CD4-positive, alpha-beta T cell (primary cell): ENCODE results near the gene PLA2G5. TPM values are rescaled to one million over a fixed set of nuclear protein-coding genes. Genes with fewer than 3 reads are reported as not detected.

ENCODE experiments used
- ATAC-seq: fragments of 200-7000 bp; cut with Tn5 transposase; one replicate; pipeline ENCODE4 v1.10.0; 2022; ENCODE audit warnings: mild to moderate bottlenecking; ENCODE audit not compliant: poor library complexity
- CTCF ChIA-PET: fragments of 350-600 bp; sonication (Branson Sonifier 250); formaldehyde crosslinking; loops from one replicate; lab custom pipeline; 2021; ENCODE audit warnings: antibody characterized with exemption, inconsistent platforms; lab: Charles Lee
- POLR2A ChIA-PET: fragments of 350-600 bp; sonication (Branson Sonifier 250); formaldehyde crosslinking; loops from one replicate; lab custom pipeline; 2021; ENCODE audit warnings: antibody characterized with exemption, inconsistent platforms; lab: Charles Lee
- DNase-seq, 14 experiments: peaks; one replicate each; pipeline ENCODE4 v3.0.0-alpha.2; 2013 to 2020; ENCODE audit warnings: mixed read lengths in 2 of 14
- H3K27ac ChIP-seq, 2 donors: one replicate each; pipeline versions ENCODE4 v1.5.1 to v1.7.0; 2013; ENCODE audit warnings: low read length in 2 of 2, low read depth in 1 of 2, mild to moderate bottlenecking in 1 of 2
- H3K27me3 ChIP-seq, 2 experiments: 1 replicate in 1 of 2; 2 replicates in 1 of 2; pipeline versions ENCODE4 v1.6.1 to v1.7.0; 2013; ENCODE audit warnings: low read length in 2 of 2, control low read depth in 1 of 2, mild to moderate bottlenecking in 1 of 2, moderate library complexity in 1 of 2; ENCODE audit not compliant: insufficient read depth in 2 of 2, control insufficient read depth in 1 of 2
- H3K36me3 ChIP-seq: one replicate; pipeline ENCODE4 v1.6.1; 2013; ENCODE audit warnings: low read length, control low read depth; ENCODE audit not compliant: insufficient read depth
- H3K4me1 ChIP-seq: one replicate; pipeline ENCODE4 v1.6.1; 2013; ENCODE audit warnings: low read length, control low read depth; ENCODE audit not compliant: insufficient read depth
- H3K4me3 ChIP-seq: one replicate; pipeline ENCODE4 v1.5.1; 2013; ENCODE audit warnings: mild to moderate bottlenecking, low read length, moderate library complexity
- H3K9me3 ChIP-seq, 2 experiments: 1 replicate in 1 of 2; 2 replicates in 1 of 2; pipeline versions ENCODE4 v1.6.1 to v1.7.0; 2013; ENCODE audit warnings: low read length in 2 of 2, mild to moderate bottlenecking in 2 of 2, control low read depth in 1 of 2, moderate library complexity in 1 of 2; ENCODE audit not compliant: control insufficient read depth in 1 of 2, insufficient read depth in 1 of 2
- H3K27ac Mint-ChIP-seq: one replicate; pipeline ENCODE4 v1.8.0; 2020; ENCODE audit warnings: mixed read lengths
- H3K27me3 Mint-ChIP-seq: one replicate; pipeline ENCODE4 v1.8.0; 2021; ENCODE audit warnings: mixed read lengths
- H3K36me3 Mint-ChIP-seq: one replicate; pipeline ENCODE4 v1.8.0; 2021; ENCODE audit warnings: low read depth, mixed read lengths
- H3K4me1 Mint-ChIP-seq: one replicate; pipeline ENCODE4 v1.8.0; 2021; ENCODE audit warnings: low read depth, mixed read lengths
- H3K4me3 Mint-ChIP-seq: one replicate; pipeline ENCODE4 v1.8.0; 2020; ENCODE audit warnings: mild to moderate bottlenecking, mixed read lengths
- H3K9me3 Mint-ChIP-seq: one replicate; pipeline ENCODE4 v1.8.0; 2020; ENCODE audit warnings: mixed read lengths
- intact Hi-C, 2 experiments: fragments of 100-400 bp; cut with DNase I in 1 of 2; cut with micrococcal nuclease in 1 of 2; formaldehyde crosslinking; loops; one replicate each; pipeline versions ENCODE4 v1.15.1 to v1.9.0; 2023 to 2025; cut with DNase I, micrococcal nuclease
- total RNA-seq, 174 experiments: library from RNA in 2 of 174; stranded (reverse) in 2 of 174; gene quantifications; one replicate each; pipeline ENCODE4 v1.2.3 and lab custom pipeline; 2021 to 2026
- TF ChIP-seq, protein P1 (sequence below): fragments of 200-600 bp; IDR thresholded peaks from one replicate; pipeline ENCODE4 v1.8.0; 2022; ENCODE audit warnings: antibody characterized with exemption, mild to moderate bottlenecking

Gene PLA2G5
- total RNA-seq, 2 experiments from 2014 or later, result not detected

GRCh38 chr1:20100632-20101355 lies 30.8 kb downstream of the PLA2G5 start:
- POLR2A ChIA-PET, result no interaction called here
- Histone ChIP-seq H3K36me3 (no peaks in the 10 kb centered on the region), H3K27ac (no peak overlapping the region), H3K4me1 (no peaks in the 10 kb centered on the region), H3K9me3 (no peaks in the 10 kb centered on the region), H3K4me3 (no peak overlapping the region), H3K27me3 (no peaks in the 10 kb centered on the region)
- peak in 7 of 14 experiments; percentile 2 to 48 (median 24) for DNase-seq
- intact Hi-C loops, result loop anchor here (1.0 to 2.0 kb wide), 2 partner anchors 94 to 95 kb away; no protein-coding TSS in a partner anchor
- no peak for ATAC-seq
- Mint-ChIP-seq H3K9me3 (no peaks in the 10 kb centered on the region), H3K4me3 (no peak overlapping the region), H3K4me1 (no peaks in the 10 kb centered on the region), H3K27me3 (no peaks in the 10 kb centered on the region), H3K36me3 (no peaks in the 10 kb centered on the region), H3K27ac (no peak overlapping the region)
- TF ChIP-seq, protein P1, sequence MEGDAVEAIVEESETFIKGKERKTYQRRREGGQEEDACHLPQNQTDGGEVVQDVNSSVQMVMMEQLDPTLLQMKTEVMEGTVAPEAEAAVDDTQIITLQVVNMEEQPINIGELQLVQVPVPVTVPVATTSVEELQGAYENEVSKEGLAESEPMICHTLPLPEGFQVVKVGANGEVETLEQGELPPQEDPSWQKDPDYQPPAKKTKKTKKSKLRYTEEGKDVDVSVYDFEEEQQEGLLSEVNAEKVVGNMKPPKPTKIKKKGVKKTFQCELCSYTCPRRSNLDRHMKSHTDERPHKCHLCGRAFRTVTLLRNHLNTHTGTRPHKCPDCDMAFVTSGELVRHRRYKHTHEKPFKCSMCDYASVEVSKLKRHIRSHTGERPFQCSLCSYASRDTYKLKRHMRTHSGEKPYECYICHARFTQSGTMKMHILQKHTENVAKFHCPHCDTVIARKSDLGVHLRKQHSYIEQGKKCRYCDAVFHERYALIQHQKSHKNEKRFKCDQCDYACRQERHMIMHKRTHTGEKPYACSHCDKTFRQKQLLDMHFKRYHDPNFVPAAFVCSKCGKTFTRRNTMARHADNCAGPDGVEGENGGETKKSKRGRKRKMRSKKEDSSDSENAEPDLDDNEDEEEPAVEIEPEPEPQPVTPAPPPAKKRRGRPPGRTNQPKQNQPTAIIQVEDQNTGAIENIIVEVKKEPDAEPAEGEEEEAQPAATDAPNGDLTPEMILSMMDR, result peak; percentile 29
- CTCF ChIA-PET, result no interaction called here

GRCh38 chr1:20102875-20103274 lies 32.9 kb downstream of the PLA2G5 start:
- H3K4me3 ChIP-seq, result no peak overlapping the region
- H3K36me3 ChIP-seq, result no peaks in the 10 kb centered on the region
- H3K27ac ChIP-seq, result no peak overlapping the region
- no peak overlapping the region for H3K27ac Mint-ChIP-seq
- H3K9me3 ChIP-seq, result no peaks in the 10 kb centered on the region
- CTCF ChIA-PET, result interaction anchor here (1.8 kb wide), 1 partner anchor 93 kb away, joined by 5 read pairs; no protein-coding TSS in a partner anchor
- H3K4me3 Mint-ChIP-seq, result no peak overlapping the region
- ATAC-seq (no peak), DNase-seq (no peak)
- no peaks in the 10 kb centered on the region for H3K4me1 ChIP-seq
- H3K27me3 ChIP-seq, result no peaks in the 10 kb centered on the region
- TF ChIP-seq, protein P1, result no peak
- POLR2A ChIA-PET, result no interaction called here
- no peaks in the 10 kb centered on the region for H3K36me3 Mint-ChIP-seq
- intact Hi-C loops, result no loop called here
- H3K9me3 Mint-ChIP-seq, result no peaks in the 10 kb centered on the region
- H3K4me1 Mint-ChIP-seq, result no peaks in the 10 kb centered on the region
- H3K27me3 Mint-ChIP-seq, result no peaks in the 10 kb centered on the region

- Histone ChIP-seq H3K27ac (no peak overlapping the region), H3K4me3 (no peak overlapping the region), H3K4me1 (no peaks in the 10 kb centered on the region), H3K27me3 (peaks cover 0 to 3% of the 10 kb centered on the region in 2 experiments), H3K36me3 (no peaks in the 10 kb centered on the region), H3K9me3 (no peaks in the 10 kb centered on the region)
- TF ChIP-seq, protein P1, result no peak
- CTCF ChIA-PET, result no interaction called here
- no peaks in the 10 kb centered on the region for H3K9me3 Mint-ChIP-seq
- no peak overlapping the region for H3K27ac Mint-ChIP-seq
- ATAC-seq (no peak), DNase-seq (no peak)
- H3K27me3 Mint-ChIP-seq, result no peaks in the 10 kb centered on the region
- H3K4me1 Mint-ChIP-seq, result no peaks in the 10 kb centered on the region
- H3K36me3 Mint-ChIP-seq, result no peaks in the 10 kb centered on the region
- intact Hi-C loops, result no loop called here
- no peak overlapping the region for H3K4me3 Mint-ChIP-seq
- POLR2A ChIA-PET, result no interaction called here
These were observed 35.9 kb downstream of the PLA2G5 start for GRCh38 chr1:20105856-20106255.
